ENCODE results near the gene CTNNA3. TPM values are rescaled to one million over a fixed set of nuclear protein-coding genes. Genes with fewer than 3 reads are reported as not detected.
"Not testable (repeated sequence)": the region's sequence is repeated elsewhere in the genome, so short reads cannot be mapped to it uniquely, and the experiment has no call there.

The CTNNA3 gene
- total and polyA plus RNA-seq, 5 experiments from 2014 or later: not detected

- peaks cover 12 to 35% (median 21%) of the 10 kb centered on the region in 5 donors for H3K27me3 Mint-ChIP-seq
- H3K36me3 Mint-ChIP-seq, H3K4me1 Mint-ChIP-seq, ATAC-seq, H3K9me3 Mint-ChIP-seq, H3K27ac Mint-ChIP-seq, DNase-seq, H3K4me3 Mint-ChIP-seq, POLR2A ChIA-PET: not testable (repeated sequence)
These were observed 4.1 kb downstream of the CTNNA3 start for GRCh38 chr10:67691861-67692260.

GRCh38 chr10:67690540-67690939 is 5.5 kb downstream of the CTNNA3 start:
- not testable (repeated sequence) for H3K4me1 Mint-ChIP-seq

GRCh38 chr10:67684140-67684539 is 11.9 kb downstream of the CTNNA3 start:
- Mint-ChIP-seq H3K27me3 (peaks cover 0 to 10% (median 2%) of the 10 kb centered on the region in 5 donors), H3K9me3 (peaks cover 7 to 46% (median 28%) of the 10 kb centered on the region in 9 donors), H3K36me3 (peaks cover 0 to 26% (median 9%) of the 10 kb centered on the region in 3 donors)
- H3K4me1 Mint-ChIP-seq, POLR2A ChIA-PET, ATAC-seq, DNase-seq, H3K4me3 Mint-ChIP-seq, H3K27ac Mint-ChIP-seq: not testable (repeated sequence)

More at GRCh38 chr10:67690540-67690939, 5.5 kb downstream of the CTNNA3 start:
- Mint-ChIP-seq H3K27me3 (peaks cover 6 to 22% (median 15%) of the 10 kb centered on the region in 5 donors), H3K9me3 (peaks cover 4 to 10% (median 8%) of the 10 kb centered on the region in 9 donors), H3K27ac (peak overlapping the region in 1 of 10 donors; percentile 71)
- H3K36me3 Mint-ChIP-seq, POLR2A ChIA-PET, H3K4me3 Mint-ChIP-seq, DNase-seq, ATAC-seq: not testable (repeated sequence)

GRCh38 chr10:67678335-67678974 is 17.5 kb downstream of the CTNNA3 start:
- DNase-seq (no peak), ATAC-seq (no peak)
- H3K9me3 Mint-ChIP-seq: peaks cover 0 to 15% (median 7%) of the 10 kb centered on the region in 9 donors
- H3K36me3 Mint-ChIP-seq: peaks cover 0 to 11% (median 0%) of the 10 kb centered on the region in 3 donors
- no peak overlapping the region for H3K27ac Mint-ChIP-seq
- POLR2A ChIA-PET: no interaction called here
- no peak overlapping the region for H3K4me3 Mint-ChIP-seq
- no peaks in the 10 kb centered on the region for H3K4me1 Mint-ChIP-seq
- peaks cover 9 to 39% (median 19%) of the 10 kb centered on the region in 5 donors for H3K27me3 Mint-ChIP-seq

GRCh38 chr10:67676208-67676825 is 19.7 kb downstream of the CTNNA3 start:
- no peak overlapping the region for H3K27ac Mint-ChIP-seq
- no peaks in the 10 kb centered on the region for H3K9me3 Mint-ChIP-seq
- DNase-seq (no peak), ATAC-seq (no peak)
- H3K4me3 Mint-ChIP-seq: no peak overlapping the region
- H3K4me1 Mint-ChIP-seq: no peaks in the 10 kb centered on the region
- POLR2A ChIA-PET: no interaction called here
- peaks cover 0 to 4% (median 0%) of the 10 kb centered on the region in 3 donors for H3K36me3 Mint-ChIP-seq
- peaks cover 9 to 39% (median 19%) of the 10 kb centered on the region in 5 donors for H3K27me3 Mint-ChIP-seq

- no peak overlapping the region for H3K27ac Mint-ChIP-seq
- H3K4me3 Mint-ChIP-seq: no peak overlapping the region
- peaks cover 1 to 8% (median 4%) of the 10 kb centered on the region in 5 donors for H3K27me3 Mint-ChIP-seq
- ATAC-seq (no peak), DNase-seq (no peak)
- H3K36me3 Mint-ChIP-seq: no peaks in the 10 kb centered on the region
- no peaks in the 10 kb centered on the region for H3K4me1 Mint-ChIP-seq
- POLR2A ChIA-PET: no interaction called here
- H3K9me3 Mint-ChIP-seq: no peaks in the 10 kb centered on the region
These were observed 25.6 kb downstream of the CTNNA3 start for GRCh38 chr10:67670401-67670800.

- Mint-ChIP-seq H3K4me3 (no peak overlapping the region), H3K27ac (no peak overlapping the region), H3K27me3 (peaks cover 0 to 7% (median 3%) of the 10 kb centered on the region in 5 donors), H3K36me3 (no peaks in the 10 kb centered on the region), H3K9me3 (no peaks in the 10 kb centered on the region), H3K4me1 (no peaks in the 10 kb centered on the region)
- no peak for ATAC-seq
- POLR2A ChIA-PET: no interaction called here
- DNase-seq: no peak
These were observed 26.0 kb downstream of the CTNNA3 start for GRCh38 chr10:67669978-67670377.

GRCh38 chr10:67668448-67668847 is 27.5 kb downstream of the CTNNA3 start:
- Mint-ChIP-seq H3K27me3 (peaks cover 0 to 8% (median 0%) of the 10 kb centered on the region in 5 donors), H3K9me3 (no peaks in the 10 kb centered on the region), H3K4me1 (no peaks in the 10 kb centered on the region), H3K27ac (no peak overlapping the region), H3K36me3 (no peaks in the 10 kb centered on the region), H3K4me3 (no peak overlapping the region)
- POLR2A ChIA-PET: no interaction called here
- ATAC-seq: no peak
- no peak for DNase-seq

- Mint-ChIP-seq H3K4me3 (no peak overlapping the region), H3K9me3 (no peaks in the 10 kb centered on the region), H3K36me3 (no peaks in the 10 kb centered on the region), H3K27ac (no peak overlapping the region), H3K27me3 (peaks cover 0 to 8% (median 0%) of the 10 kb centered on the region in 5 donors), H3K4me1 (no peaks in the 10 kb centered on the region)
- POLR2A ChIA-PET: no interaction called here
- ATAC-seq (no peak), DNase-seq (no peak)
These were observed 29.0 kb downstream of the CTNNA3 start for GRCh38 chr10:67667035-67667425.

- ATAC-seq: no peak
- Mint-ChIP-seq H3K27ac (peak overlapping the region in 1 of 10 donors; percentile 19), H3K9me3 (no peaks in the 10 kb centered on the region), H3K36me3 (no peaks in the 10 kb centered on the region), H3K4me1 (no peaks in the 10 kb centered on the region), H3K4me3 (no peak overlapping the region), H3K27me3 (peaks cover 0 to 8% (median 0%) of the 10 kb centered on the region in 5 donors)
- POLR2A ChIA-PET: no interaction called here
- DNase-seq: peak in 3 of 10 donors; percentile 12 to 29 (median 28)
These were observed 29.5 kb downstream of the CTNNA3 start for GRCh38 chr10:67666416-67667034.

- H3K27ac Mint-ChIP-seq: no peak overlapping the region
- H3K36me3 Mint-ChIP-seq: no peaks in the 10 kb centered on the region
- no peaks in the 10 kb centered on the region for H3K4me1 Mint-ChIP-seq
- no peak for DNase-seq
- H3K9me3 Mint-ChIP-seq: no peaks in the 10 kb centered on the region
- H3K4me3 Mint-ChIP-seq: no peak overlapping the region
- no peak for ATAC-seq
- peaks cover 0 to 8% (median 0%) of the 10 kb centered on the region in 5 donors for H3K27me3 Mint-ChIP-seq
- POLR2A ChIA-PET: no interaction called here
These were observed 30.5 kb downstream of the CTNNA3 start for GRCh38 chr10:67665491-67665890.

- H3K27me3 Mint-ChIP-seq: peaks cover 0 to 13% (median 2%) of the 10 kb centered on the region in 5 donors
- POLR2A ChIA-PET: no interaction called here
- no peak for DNase-seq
These were observed 31.1 kb downstream of the CTNNA3 start for GRCh38 chr10:67664942-67665341.

GRCh38 chr10:67663449-67664087 is 32.4 kb downstream of the CTNNA3 start:
- Mint-ChIP-seq H3K9me3 (no peaks in the 10 kb centered on the region), H3K4me1 (no peaks in the 10 kb centered on the region), H3K4me3 (no peak overlapping the region), H3K36me3 (no peaks in the 10 kb centered on the region), H3K27me3 (peaks cover 0 to 12% (median 2%) of the 10 kb centered on the region in 5 donors), H3K27ac (no peak overlapping the region)
- DNase-seq (no peak), ATAC-seq (no peak)
- POLR2A ChIA-PET: no interaction called here

More at GRCh38 chr10:67664942-67665341, 31.1 kb downstream of the CTNNA3 start:
- H3K9me3 Mint-ChIP-seq: no peaks in the 10 kb centered on the region
- no peak overlapping the region for H3K4me3 Mint-ChIP-seq
- no peaks in the 10 kb centered on the region for H3K4me1 Mint-ChIP-seq
- ATAC-seq: no peak
- no peak overlapping the region for H3K27ac Mint-ChIP-seq
- H3K36me3 Mint-ChIP-seq: no peaks in the 10 kb centered on the region

Data from naive thymus-derived CD8-positive, alpha-beta T cell (primary cell).